Hepatocyte (in vitro differentiated cells): ENCODE results near the gene SLC25A31. TPM values are rescaled to one million over a fixed set of nuclear protein-coding genes. Genes with fewer than 3 reads are reported as not detected.

Source experiments
- DNase-seq: peaks from one replicate; pipeline ENCODE4 v3.0.0-alpha.2; 2016; ENCODE audit warnings: low spot score
- H2AFZ ChIP-seq: fragments of 200-600 bp; sonication (generic); 2 replicates; pipeline ENCODE4 v1.6.0; 2016; ENCODE audit warnings: antibody characterized with exemption, mild to moderate bottlenecking
- H3K27ac ChIP-seq: fragments of 200-600 bp; sonication (generic); 2 replicates; pipeline ENCODE4 v1.5.1; 2016; ENCODE audit warnings: mild to moderate bottlenecking
- H3K27me3 ChIP-seq: fragments of 200-600 bp; sonication (generic); 2 replicates; pipeline ENCODE4 v1.6.1; 2016
- H3K36me3 ChIP-seq: fragments of 200-600 bp; sonication (generic); replicated peaks from 2 replicates; pipeline ENCODE4 v1.5.1; 2016; ENCODE audit warnings: low read depth; ENCODE audit not compliant: insufficient read depth
- H3K4me1 ChIP-seq: fragments of 200-600 bp; sonication (generic); 2 replicates; pipeline ENCODE4 v1.5.1; 2016; ENCODE audit warnings: mild to moderate bottlenecking, moderate library complexity; ENCODE audit not compliant: insufficient read depth
- H3K4me2 ChIP-seq: fragments of 200-600 bp; sonication (generic); 2 replicates; pipeline ENCODE4 v1.6.0; 2016
- H3K4me3 ChIP-seq: fragments of 200-600 bp; sonication (generic); 2 replicates; pipeline ENCODE4 v1.5.1; 2016; ENCODE audit warnings: mild to moderate bottlenecking
- H3K79me2 ChIP-seq: fragments of 200-600 bp; sonication (generic); 2 replicates; pipeline ENCODE4 v1.6.0; 2017; ENCODE audit warnings: mild to moderate bottlenecking
- H3K9me2 ChIP-seq: fragments of 200-600 bp; sonication (generic); replicated peaks from 2 replicates; pipeline ENCODE4 v1.6.0; 2017; ENCODE audit warnings: mild to moderate bottlenecking; ENCODE audit not compliant: insufficient read depth
- H3K9me3 ChIP-seq: fragments of 200-600 bp; sonication (generic); 2 replicates; pipeline ENCODE4 v1.5.1; 2016; ENCODE audit warnings: low read depth, mild to moderate bottlenecking
- H4K20me1 ChIP-seq: fragments of 200-600 bp; sonication (generic); 2 replicates; pipeline ENCODE4 v1.6.0; 2016; ENCODE audit warnings: mild to moderate bottlenecking; ENCODE audit not compliant: insufficient read depth, poor library complexity, severe bottlenecking
- EZH2 ChIP-seq: fragments of 200-600 bp; sonication (generic); IDR thresholded peaks from 2 replicates; pipeline ENCODE4 v1.6.1; 2016; ENCODE audit warnings: antibody characterized with exemption, mild to moderate bottlenecking, borderline replicate concordance
- EZH2phosphoT487 ChIP-seq: fragments of 200-600 bp; sonication (generic); IDR thresholded peaks from one replicate; pipeline ENCODE4 v1.6.1; 2018; ENCODE audit warnings: antibody characterized with exemption, mild to moderate bottlenecking, low read depth, moderate library complexity; ENCODE audit not compliant: unreplicated experiment, severe bottlenecking
- WGBS: methylation state at CpG from one replicate; pipeline ENCODE4 v1.1.6; 2016; ENCODE audit warnings: low lambda C conversion rate; ENCODE audit errors: missing lambda C conversion rate; 5-methylcytosine and 5-hydroxymethylcytosine counted together
- polyA plus RNA-seq: library from polyadenylated mRNA; unstranded; fragments of >200 nt; fragmentation: Nextera tagmentation; extraction: Ambion mirVana; gene quantifications from 2 replicates; pipeline ENCODE4 v1.2.1, GENCODE V29; 2016
- total RNA-seq: library from RNA; depleted of rRNA; stranded (reverse); fragments of >200 nt; gene quantifications from 2 replicates; pipeline ENCODE4 v1.2.3, GENCODE V29; 2014
- TF ChIP-seq, protein P1 (sequence below): fragments of 200-600 bp; sonication (generic); IDR thresholded peaks from 2 replicates; pipeline ENCODE4 v1.5.1; 2016; ENCODE audit warnings: antibody characterized with exemption, mild to moderate bottlenecking; ENCODE audit not compliant: poor library complexity

Gene SLC25A31
- total and polyA plus RNA-seq, 2 experiments from 2014 or later, result not detected

DNA sequence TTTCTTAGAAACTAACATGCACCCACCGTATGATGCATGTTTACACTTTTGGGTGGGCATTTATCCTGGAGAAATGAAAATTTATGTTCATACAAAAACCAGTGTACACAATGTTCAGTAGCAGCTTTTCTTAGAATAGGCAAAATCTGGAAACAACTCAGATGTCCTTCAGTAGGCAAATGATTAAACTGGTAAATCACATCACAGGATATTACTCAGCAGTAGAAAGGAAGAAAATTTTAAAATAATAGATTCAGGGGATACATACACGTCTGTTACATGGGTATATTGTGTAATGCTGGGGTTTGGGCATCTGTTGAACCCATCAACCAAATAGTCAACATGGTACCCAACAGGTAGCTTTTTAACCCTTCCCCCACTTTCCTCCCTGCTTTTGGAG, 26.7 kb downstream of the SLC25A31 start:
- Histone ChIP-seq H3K4me2 (no peak overlapping the region), H3K27me3 (no peaks in the 10 kb centered on the region), H3K79me2 (no peaks in the 10 kb centered on the region), H4K20me1 (no peaks in the 10 kb centered on the region), H3K27ac (no peak overlapping the region), H3K4me1 (no peaks in the 10 kb centered on the region), H3K36me3 (no peaks in the 10 kb centered on the region), H3K9me3 (no peaks in the 10 kb centered on the region), H3K9me2 (no peaks in the 10 kb centered on the region), H3K4me3 (no peak overlapping the region), H2AFZ (no peak overlapping the region)
- DNase-seq, result no peak
- 69% methylated on average over 2 of the region's 2 CpGs for WGBS
- no peak for TF ChIP-seq EZH2
- TF ChIP-seq, protein P1, sequence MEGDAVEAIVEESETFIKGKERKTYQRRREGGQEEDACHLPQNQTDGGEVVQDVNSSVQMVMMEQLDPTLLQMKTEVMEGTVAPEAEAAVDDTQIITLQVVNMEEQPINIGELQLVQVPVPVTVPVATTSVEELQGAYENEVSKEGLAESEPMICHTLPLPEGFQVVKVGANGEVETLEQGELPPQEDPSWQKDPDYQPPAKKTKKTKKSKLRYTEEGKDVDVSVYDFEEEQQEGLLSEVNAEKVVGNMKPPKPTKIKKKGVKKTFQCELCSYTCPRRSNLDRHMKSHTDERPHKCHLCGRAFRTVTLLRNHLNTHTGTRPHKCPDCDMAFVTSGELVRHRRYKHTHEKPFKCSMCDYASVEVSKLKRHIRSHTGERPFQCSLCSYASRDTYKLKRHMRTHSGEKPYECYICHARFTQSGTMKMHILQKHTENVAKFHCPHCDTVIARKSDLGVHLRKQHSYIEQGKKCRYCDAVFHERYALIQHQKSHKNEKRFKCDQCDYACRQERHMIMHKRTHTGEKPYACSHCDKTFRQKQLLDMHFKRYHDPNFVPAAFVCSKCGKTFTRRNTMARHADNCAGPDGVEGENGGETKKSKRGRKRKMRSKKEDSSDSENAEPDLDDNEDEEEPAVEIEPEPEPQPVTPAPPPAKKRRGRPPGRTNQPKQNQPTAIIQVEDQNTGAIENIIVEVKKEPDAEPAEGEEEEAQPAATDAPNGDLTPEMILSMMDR, result no peak
- no peak for TF ChIP-seq EZH2phosphoT487

DNA sequence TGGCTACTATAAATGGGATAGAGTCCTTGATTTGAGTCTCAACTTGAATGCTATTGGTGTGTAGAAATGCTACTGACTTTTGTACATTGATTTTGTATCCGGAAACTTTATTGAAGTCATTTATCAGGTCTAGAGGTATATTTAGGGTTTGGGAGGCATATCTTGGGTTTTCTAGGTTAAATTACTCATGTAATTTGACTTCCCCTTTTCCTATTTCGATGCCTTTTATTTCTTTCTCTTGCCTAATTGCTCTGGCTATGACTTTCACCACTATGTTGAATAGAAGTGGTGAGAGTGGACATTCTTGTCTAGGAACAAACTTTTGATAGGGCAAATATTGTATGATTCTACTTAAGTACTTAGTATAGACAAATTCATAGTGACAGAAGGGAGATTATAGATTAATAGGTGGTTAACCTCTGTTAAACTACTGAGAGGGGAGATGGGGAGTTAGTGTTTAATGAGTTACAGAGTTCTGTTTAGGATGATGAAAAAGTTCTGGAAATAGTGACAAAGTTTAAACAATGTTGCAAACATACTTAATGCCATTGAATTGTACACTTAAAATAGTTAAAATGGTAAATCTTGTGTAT, 29.1 kb downstream of the SLC25A31 start:
- Histone ChIP-seq H3K27ac (no peak overlapping the region), H3K27me3 (no peaks in the 10 kb centered on the region), H3K9me3 (no peaks in the 10 kb centered on the region), H3K4me2 (no peak overlapping the region), H3K79me2 (no peaks in the 10 kb centered on the region), H3K9me2 (no peaks in the 10 kb centered on the region), H2AFZ (no peak overlapping the region), H3K4me3 (no peak overlapping the region), H3K4me1 (no peaks in the 10 kb centered on the region), H3K36me3 (no peaks in the 10 kb centered on the region), H4K20me1 (no peaks in the 10 kb centered on the region)
- 83% methylated on average over 2 of the region's 2 CpGs for WGBS
- no peak for DNase-seq
- TF ChIP-seq, protein P1, result no peak
- no peak for TF ChIP-seq EZH2
- TF ChIP-seq EZH2phosphoT487, result no peak

DNA sequence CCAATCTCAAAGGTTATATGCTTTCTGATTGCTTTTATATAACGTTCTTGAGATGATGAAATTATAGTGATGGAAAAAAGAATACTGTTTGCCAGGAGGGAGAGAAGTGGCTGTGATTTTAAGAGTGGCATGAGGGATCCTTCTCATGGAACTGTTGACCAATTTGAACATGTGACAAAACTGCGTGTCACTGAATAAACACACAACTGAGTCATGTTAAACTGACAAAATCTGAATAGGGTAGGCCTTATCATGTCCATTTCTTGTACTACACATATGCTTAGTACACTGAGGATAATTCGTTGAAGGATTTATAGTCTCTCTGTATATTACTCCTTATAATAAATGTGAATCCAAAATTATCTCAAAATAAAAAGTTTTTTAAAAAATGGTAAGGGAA, 29.7 kb downstream of the SLC25A31 start:
- Histone ChIP-seq H3K79me2 (no peaks in the 10 kb centered on the region), H2AFZ (no peak overlapping the region), H3K36me3 (no peaks in the 10 kb centered on the region), H3K4me2 (no peak overlapping the region), H3K27me3 (no peaks in the 10 kb centered on the region), H3K9me2 (no peaks in the 10 kb centered on the region), H3K4me3 (no peak overlapping the region), H4K20me1 (no peaks in the 10 kb centered on the region), H3K4me1 (no peaks in the 10 kb centered on the region), H3K27ac (no peak overlapping the region), H3K9me3 (no peaks in the 10 kb centered on the region)
- DNase-seq, result no peak
- TF ChIP-seq, protein P1, result no peak
- no peak for TF ChIP-seq EZH2
- no peak for TF ChIP-seq EZH2phosphoT487
- 80% methylated on average over 3 of the region's 3 CpGs for WGBS
